Cardiac fibroblast (primary cell): ENCODE measurements around the gene CASP2.
A peak's percentile ranks its signal among the peaks of the same experiment; 100 is the strongest.

Experiments used
- DNase-seq, 2 donors: peaks; one replicate each; pipeline versions ENCODE4 v3.0.0 to v3.0.0-alpha.2; 2010; ENCODE audit warnings: low read depth in 2 of 2
- H3K4me3 ChIP-seq, 2 donors: replicated peaks in 1 of 2; 1 replicate in 1 of 2; 2 replicates in 1 of 2; pipeline ENCODE4 v1.5.1; 2011; ENCODE audit warnings: low read depth in 2 of 2, low read length in 2 of 2, mild to moderate bottlenecking in 2 of 2, moderate library complexity in 1 of 2
- TF ChIP-seq, protein P1 (sequence below): IDR thresholded peaks from one replicate; pipeline ENCODE4 v1.5.1; 2011; ENCODE audit warnings: low read depth, mild to moderate bottlenecking, low read length, inconsistent platforms

The CASP2 gene

DNA sequence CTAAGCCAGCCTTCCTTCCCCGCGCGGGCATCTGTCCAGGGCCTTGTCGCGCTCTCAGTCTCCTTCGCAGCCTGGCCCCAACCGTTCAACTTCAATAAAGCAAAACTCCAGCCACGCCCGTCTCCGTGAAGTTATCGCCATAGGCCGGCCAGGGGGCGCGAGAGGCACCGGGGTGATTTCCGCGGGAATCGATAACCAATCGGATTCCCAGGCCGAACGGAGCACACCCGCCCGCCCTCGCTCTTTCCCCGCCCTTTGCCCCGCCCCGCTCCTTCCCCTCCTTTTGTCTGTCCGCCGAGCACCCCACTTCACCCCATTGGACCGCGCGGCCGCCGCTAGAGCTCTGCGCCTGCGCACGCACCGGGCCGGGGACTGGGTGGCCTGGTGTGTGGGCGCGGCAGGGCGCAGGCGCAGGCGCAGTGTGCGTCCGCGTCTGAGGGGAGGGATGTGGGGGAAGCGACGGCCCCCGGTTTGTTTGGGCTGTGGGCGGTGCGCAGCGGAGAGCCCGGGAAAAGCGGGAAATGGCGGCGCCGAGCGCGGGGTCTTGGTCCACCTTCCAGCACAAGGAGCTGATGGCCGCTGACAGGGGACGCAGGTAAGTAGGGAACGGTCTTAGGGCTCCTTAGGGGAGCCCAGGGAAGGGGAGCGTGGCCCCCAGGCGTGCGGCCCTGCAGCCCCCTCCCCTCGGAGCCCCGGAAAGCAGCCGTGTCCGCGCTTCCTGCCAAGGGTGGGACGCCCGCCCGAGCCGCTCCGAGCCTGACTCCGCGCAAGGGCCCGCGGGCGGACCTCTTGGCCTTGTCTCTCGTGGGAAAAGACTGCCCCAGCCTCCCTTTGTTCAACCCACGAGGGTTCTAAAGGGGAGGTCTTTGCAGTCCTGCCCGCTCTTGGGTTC, at the start of gene CASP2:
CASP2 (plus strand) TSS at position 417 of the 892 bp plus-strand sequence; CDS start at position 522, 105 bp downstream.
- TF ChIP-seq, protein P1, sequence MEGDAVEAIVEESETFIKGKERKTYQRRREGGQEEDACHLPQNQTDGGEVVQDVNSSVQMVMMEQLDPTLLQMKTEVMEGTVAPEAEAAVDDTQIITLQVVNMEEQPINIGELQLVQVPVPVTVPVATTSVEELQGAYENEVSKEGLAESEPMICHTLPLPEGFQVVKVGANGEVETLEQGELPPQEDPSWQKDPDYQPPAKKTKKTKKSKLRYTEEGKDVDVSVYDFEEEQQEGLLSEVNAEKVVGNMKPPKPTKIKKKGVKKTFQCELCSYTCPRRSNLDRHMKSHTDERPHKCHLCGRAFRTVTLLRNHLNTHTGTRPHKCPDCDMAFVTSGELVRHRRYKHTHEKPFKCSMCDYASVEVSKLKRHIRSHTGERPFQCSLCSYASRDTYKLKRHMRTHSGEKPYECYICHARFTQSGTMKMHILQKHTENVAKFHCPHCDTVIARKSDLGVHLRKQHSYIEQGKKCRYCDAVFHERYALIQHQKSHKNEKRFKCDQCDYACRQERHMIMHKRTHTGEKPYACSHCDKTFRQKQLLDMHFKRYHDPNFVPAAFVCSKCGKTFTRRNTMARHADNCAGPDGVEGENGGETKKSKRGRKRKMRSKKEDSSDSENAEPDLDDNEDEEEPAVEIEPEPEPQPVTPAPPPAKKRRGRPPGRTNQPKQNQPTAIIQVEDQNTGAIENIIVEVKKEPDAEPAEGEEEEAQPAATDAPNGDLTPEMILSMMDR: peak; percentile 32
- peak within 1 kb of the TSS; percentile 87 to 91 for H3K4me3 ChIP-seq
- peak; percentile 97 to 99 for DNase-seq

DNA sequence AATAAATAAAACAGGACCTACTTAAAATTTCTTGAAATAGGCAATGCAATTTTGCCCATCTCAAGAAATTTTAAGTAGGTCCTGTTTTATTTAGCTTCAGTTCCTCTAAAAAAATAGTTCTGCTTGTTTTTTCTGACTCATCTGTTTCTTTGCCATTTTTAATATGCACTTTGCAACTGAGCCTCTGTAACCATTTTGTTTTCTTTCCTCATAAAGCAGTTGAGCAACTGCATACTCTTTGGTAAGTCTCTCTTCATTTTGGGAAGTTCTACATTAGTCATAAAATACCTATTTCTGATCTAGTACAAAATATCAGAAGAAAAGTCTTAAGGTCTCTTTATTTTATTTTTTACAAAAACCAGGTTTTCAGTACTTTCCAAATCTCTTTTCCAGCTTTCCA, 48.3 kb upstream of the CASP2 start:
- TF ChIP-seq, protein P1: no peak
- DNase-seq: peak; percentile 31 to 86
- H3K4me3 ChIP-seq: no peak overlapping the region

DNA sequence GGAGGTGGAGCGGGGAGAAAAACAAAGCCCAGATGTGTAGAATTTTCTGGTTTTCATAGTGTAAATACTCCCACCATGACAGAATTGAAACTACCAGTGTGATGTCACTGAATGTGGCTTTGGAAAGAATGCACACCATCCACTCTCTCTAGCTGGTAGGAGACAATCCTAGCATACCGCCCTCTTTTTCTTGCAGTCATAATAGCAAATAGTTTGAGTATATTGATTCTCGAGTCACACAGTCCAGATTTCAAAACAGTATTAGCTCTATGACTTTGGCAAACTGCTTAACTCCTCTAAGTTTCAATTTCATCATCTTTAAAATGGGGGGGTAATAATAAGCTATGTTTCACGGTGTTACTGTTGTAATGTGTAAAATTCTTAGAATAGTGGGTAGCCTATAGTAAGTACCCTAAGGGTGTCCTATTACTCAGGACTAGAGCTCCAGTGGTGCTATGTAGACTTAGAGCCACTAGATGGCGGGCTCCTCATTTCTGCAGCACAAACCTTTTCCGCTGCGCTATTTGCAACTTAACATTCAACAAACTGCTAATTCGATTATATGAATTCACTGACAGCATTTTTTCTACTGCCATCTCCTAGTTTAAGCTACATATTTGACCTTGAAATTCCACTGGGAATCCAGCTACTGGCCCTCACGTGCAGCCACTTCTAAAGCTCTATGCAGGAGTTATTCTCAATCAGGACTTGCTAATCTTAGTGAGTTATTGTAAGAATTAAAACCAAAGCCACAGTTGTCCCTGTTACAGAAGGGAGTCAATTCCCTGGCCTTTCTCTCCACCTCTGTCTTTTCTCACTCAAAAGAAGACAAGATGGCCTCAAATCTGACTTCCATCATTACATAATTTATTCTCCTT, 47.6 kb upstream of the CASP2 start:
- TF ChIP-seq, protein P1: peak; percentile 92
- no peak overlapping the region for H3K4me3 ChIP-seq

DNA sequence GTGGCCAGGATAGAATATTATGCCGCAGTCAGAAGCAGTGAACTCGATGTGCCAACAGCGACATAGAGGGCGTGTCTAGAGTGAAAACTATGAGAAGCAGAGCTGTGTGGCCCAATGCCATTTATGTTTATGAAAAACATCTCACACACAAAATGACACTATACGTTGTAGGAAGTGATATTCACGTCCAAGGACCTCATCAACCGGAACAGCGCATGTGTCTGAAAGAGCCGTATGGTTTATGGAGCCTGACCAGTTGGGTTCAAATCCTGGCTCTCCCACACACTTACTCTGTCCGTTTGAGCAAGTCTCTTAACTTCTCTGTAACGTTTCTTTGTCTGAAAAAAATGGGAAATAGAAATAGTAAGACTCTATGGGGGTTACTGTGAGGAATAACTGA, 45.8 kb upstream of the CASP2 start:
- H3K4me3 ChIP-seq: no peak overlapping the region
- DNase-seq: no peak
- TF ChIP-seq, protein P1: no peak

More for the DNA sequence above, 47.6 kb upstream of the CASP2 start:
- DNase-seq: peak; percentile 90 to 91

DNA sequence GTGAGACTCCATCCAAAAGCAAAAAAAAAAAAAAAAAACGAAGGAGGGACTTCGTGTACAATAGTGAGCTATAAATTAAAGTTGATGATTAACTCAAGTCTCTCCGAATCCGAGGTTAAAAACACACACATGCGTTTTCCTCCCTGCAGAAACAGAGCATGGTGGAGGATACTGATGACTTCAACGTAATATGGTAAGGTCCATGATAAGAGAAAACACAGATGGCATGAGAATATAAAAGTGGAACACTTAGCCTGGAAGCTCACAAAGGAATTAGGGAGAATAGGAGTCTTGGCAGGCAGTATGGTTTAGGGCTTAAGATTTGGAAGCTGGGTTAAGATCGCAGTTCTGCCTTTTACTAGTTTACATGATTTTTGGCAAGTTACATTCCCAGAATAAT, 45.0 kb upstream of the CASP2 start:
- TF ChIP-seq, protein P1: no peak
- DNase-seq: no peak
- no peak overlapping the region for H3K4me3 ChIP-seq

DNA sequence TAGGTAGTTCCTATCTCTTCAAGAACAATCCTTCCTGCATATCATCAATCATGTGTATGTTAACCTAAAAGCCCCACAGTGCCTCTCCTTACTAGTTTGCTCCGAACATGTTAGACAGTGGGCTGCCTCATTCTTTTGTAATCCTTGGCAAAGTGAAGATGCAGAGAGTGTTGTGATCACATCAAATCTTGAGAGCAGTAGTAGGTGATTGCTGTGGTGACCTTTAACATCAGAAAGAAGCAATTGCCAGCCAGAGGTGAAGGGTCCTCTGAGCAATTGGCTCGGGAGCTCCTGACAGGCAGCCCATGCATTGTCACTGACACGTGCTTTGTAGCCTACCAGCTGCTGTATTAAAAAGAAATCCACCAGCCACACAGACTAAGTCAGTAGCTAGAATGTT, 44.5 kb upstream of the CASP2 start:
- TF ChIP-seq, protein P1: no peak
- DNase-seq: no peak
- H3K4me3 ChIP-seq: no peak overlapping the region
